HL-60 (cell line): ENCODE measurements around the gene CERS5.

Experiments
- GABPA ChIP-seq: IDR thresholded peaks from 2 replicates; pipeline ENCODE4 v1.6.1; 2012; ENCODE audit warnings: low read depth
- POLR2AphosphoS5 ChIP-seq: IDR thresholded peaks from 2 replicates; pipeline ENCODE4 v1.6.1; 2012; ENCODE audit warnings: low read depth
- TF ChIP-seq, protein P1 (sequence below): IDR thresholded peaks from one replicate; pipeline ENCODE4 v1.5.1; 2011; ENCODE audit warnings: low read length, control low read depth, inconsistent platforms; ENCODE audit not compliant: insufficient read depth
- TF ChIP-seq, protein P2 (sequence below): IDR thresholded peaks from 2 replicates; pipeline ENCODE4 v1.6.1; 2012; ENCODE audit warnings: low read depth; ENCODE audit not compliant: insufficient replicate concordance

DNA sequence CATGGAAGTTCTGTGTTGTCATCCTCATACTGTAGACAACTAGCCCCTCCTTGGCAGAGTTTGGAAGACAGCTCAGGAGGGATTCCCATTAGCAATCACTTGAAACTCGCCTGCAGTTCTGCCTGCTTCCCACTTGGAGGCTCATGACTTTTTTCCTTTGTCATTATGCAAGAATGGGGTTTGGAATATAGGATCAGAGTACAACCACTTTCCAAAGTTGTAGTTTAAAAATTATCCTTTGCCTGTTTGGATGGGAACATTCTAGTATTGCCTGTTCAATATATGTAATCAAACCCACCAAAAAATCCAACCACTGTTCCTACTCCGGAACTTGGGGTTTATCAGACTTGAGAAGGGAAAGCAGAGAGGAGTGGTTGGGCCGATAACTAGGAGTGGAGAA lies 65.5 kb downstream of the CERS5 start:
- TF ChIP-seq, protein P1, sequence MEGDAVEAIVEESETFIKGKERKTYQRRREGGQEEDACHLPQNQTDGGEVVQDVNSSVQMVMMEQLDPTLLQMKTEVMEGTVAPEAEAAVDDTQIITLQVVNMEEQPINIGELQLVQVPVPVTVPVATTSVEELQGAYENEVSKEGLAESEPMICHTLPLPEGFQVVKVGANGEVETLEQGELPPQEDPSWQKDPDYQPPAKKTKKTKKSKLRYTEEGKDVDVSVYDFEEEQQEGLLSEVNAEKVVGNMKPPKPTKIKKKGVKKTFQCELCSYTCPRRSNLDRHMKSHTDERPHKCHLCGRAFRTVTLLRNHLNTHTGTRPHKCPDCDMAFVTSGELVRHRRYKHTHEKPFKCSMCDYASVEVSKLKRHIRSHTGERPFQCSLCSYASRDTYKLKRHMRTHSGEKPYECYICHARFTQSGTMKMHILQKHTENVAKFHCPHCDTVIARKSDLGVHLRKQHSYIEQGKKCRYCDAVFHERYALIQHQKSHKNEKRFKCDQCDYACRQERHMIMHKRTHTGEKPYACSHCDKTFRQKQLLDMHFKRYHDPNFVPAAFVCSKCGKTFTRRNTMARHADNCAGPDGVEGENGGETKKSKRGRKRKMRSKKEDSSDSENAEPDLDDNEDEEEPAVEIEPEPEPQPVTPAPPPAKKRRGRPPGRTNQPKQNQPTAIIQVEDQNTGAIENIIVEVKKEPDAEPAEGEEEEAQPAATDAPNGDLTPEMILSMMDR, result no peak
- no peak for TF ChIP-seq POLR2AphosphoS5
- TF ChIP-seq, protein P2, sequence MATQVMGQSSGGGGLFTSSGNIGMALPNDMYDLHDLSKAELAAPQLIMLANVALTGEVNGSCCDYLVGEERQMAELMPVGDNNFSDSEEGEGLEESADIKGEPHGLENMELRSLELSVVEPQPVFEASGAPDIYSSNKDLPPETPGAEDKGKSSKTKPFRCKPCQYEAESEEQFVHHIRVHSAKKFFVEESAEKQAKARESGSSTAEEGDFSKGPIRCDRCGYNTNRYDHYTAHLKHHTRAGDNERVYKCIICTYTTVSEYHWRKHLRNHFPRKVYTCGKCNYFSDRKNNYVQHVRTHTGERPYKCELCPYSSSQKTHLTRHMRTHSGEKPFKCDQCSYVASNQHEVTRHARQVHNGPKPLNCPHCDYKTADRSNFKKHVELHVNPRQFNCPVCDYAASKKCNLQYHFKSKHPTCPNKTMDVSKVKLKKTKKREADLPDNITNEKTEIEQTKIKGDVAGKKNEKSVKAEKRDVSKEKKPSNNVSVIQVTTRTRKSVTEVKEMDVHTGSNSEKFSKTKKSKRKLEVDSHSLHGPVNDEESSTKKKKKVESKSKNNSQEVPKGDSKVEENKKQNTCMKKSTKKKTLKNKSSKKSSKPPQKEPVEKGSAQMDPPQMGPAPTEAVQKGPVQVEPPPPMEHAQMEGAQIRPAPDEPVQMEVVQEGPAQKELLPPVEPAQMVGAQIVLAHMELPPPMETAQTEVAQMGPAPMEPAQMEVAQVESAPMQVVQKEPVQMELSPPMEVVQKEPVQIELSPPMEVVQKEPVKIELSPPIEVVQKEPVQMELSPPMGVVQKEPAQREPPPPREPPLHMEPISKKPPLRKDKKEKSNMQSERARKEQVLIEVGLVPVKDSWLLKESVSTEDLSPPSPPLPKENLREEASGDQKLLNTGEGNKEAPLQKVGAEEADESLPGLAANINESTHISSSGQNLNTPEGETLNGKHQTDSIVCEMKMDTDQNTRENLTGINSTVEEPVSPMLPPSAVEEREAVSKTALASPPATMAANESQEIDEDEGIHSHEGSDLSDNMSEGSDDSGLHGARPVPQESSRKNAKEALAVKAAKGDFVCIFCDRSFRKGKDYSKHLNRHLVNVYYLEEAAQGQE, result no peak
- TF ChIP-seq GABPA, result no peak
